ENCODE data around the gene CCL4L2.
"Not testable (repeated sequence)": the region's sequence is repeated elsewhere in the genome, so short reads cannot be mapped to it uniquely, and the experiment has no call there.

The CCL4L2 gene

GRCh38 chr17:36194147-36194831, 16.6 kb upstream of the CCL4L2 start:
- in situ Hi-C loops (cut with MboI; ENCODE audit: low pct_unique_long_range_greater_than_20kb, low sequenced_read_pairs); DNase-seq: not testable (repeated sequence)

- DNase-seq; in situ Hi-C loops (cut with MboI; ENCODE audit: low pct_unique_long_range_greater_than_20kb, low sequenced_read_pairs): not testable (repeated sequence)
Observed at GRCh38 chr17:36194832-36195433, 15.9 kb upstream of the CCL4L2 start.

- in situ Hi-C loops (cut with MboI; ENCODE audit: low pct_unique_long_range_greater_than_20kb, low sequenced_read_pairs) = no loop called here
Observed at GRCh38 chr17:36195434-36196130, 15.3 kb upstream of the CCL4L2 start.

GRCh38 chr17:36196131-36196486, 14.8 kb upstream of the CCL4L2 start:
- in situ Hi-C loops (cut with MboI; ENCODE audit: low pct_unique_long_range_greater_than_20kb, low sequenced_read_pairs) = no loop called here

More at GRCh38 chr17:36195434-36196130, 15.3 kb upstream of the CCL4L2 start:
- no peak for DNase-seq

GRCh38 chr17:36197387-36197703, 13.5 kb upstream of the CCL4L2 start:
- in situ Hi-C loops (cut with MboI; ENCODE audit: low pct_unique_long_range_greater_than_20kb, low sequenced_read_pairs) = no loop called here
- DNase-seq = peak; percentile 35

More at GRCh38 chr17:36196131-36196486, 14.8 kb upstream of the CCL4L2 start:
- no peak for DNase-seq

GRCh38 chr17:36198831-36199465, 11.9 kb upstream of the CCL4L2 start:
- no peak for DNase-seq
- in situ Hi-C loops (cut with MboI; ENCODE audit: low pct_unique_long_range_greater_than_20kb, low sequenced_read_pairs) = no loop called here

GRCh38 chr17:36201102-36201501, 9.8 kb upstream of the CCL4L2 start:
- not testable (repeated sequence) for DNase-seq
- in situ Hi-C loops (cut with MboI; ENCODE audit: low pct_unique_long_range_greater_than_20kb, low sequenced_read_pairs) = loop anchor here (25.0 kb wide), 1 partner anchor 89 kb away; the partner anchor contains the start of gene CCL4

- DNase-seq = peak; percentile 36
- in situ Hi-C loops (cut with MboI; ENCODE audit: low pct_unique_long_range_greater_than_20kb, low sequenced_read_pairs) = loop anchor here (25.0 kb wide), 1 partner anchor 89 kb away; the partner anchor contains the start of gene CCL4
Observed at GRCh38 chr17:36201506-36201905, 9.4 kb upstream of the CCL4L2 start.

- no peak for DNase-seq
- in situ Hi-C loops (cut with MboI; ENCODE audit: low pct_unique_long_range_greater_than_20kb, low sequenced_read_pairs) = loop anchor here (25.0 kb wide), 1 partner anchor 91 kb away; the partner anchor contains the start of gene CCL4
Observed at GRCh38 chr17:36203335-36203734, 7.5 kb upstream of the CCL4L2 start.

- in situ Hi-C loops (cut with MboI; ENCODE audit: low pct_unique_long_range_greater_than_20kb, low sequenced_read_pairs) = loop anchor here (25.0 kb wide), 1 partner anchor 93 kb away; the partner anchor contains the start of gene CCL4
- no peak for DNase-seq
Observed at GRCh38 chr17:36204724-36205500, 6.0 kb upstream of the CCL4L2 start.

GRCh38 chr17:36205637-36206485, 5.0 kb upstream of the CCL4L2 start:
- in situ Hi-C loops (cut with MboI; ENCODE audit: low pct_unique_long_range_greater_than_20kb, low sequenced_read_pairs) = loop anchor here (25.0 kb wide), 1 partner anchor 94 kb away; the partner anchor contains the start of gene CCL4
- no peak for DNase-seq

- in situ Hi-C loops (cut with MboI; ENCODE audit: low pct_unique_long_range_greater_than_20kb, low sequenced_read_pairs) = loop anchor here (25.0 kb wide), 1 partner anchor 94 kb away; the partner anchor contains the start of gene CCL4
- DNase-seq = peak; percentile 37
Observed at GRCh38 chr17:36206486-36206821, 4.4 kb upstream of the CCL4L2 start.

GRCh38 chr17:36207383-36207782, 3.5 kb upstream of the CCL4L2 start:
- in situ Hi-C loops (cut with MboI; ENCODE audit: low pct_unique_long_range_greater_than_20kb, low sequenced_read_pairs) = loop anchor here (25.0 kb wide), 1 partner anchor 95 kb away; the partner anchor contains the start of gene CCL4

GRCh38 chr17:36209575-36209974, 1.3 kb upstream of the CCL4L2 start:
- in situ Hi-C loops (cut with MboI; ENCODE audit: low pct_unique_long_range_greater_than_20kb, low sequenced_read_pairs) = loop anchor here (25.0 kb wide), 1 partner anchor 97 kb away; the partner anchor contains the start of gene CCL4
- DNase-seq = no peak

More at GRCh38 chr17:36207383-36207782, 3.5 kb upstream of the CCL4L2 start:
- not testable (repeated sequence) for DNase-seq

- not testable (repeated sequence) for DNase-seq
- in situ Hi-C loops (cut with MboI; ENCODE audit: low pct_unique_long_range_greater_than_20kb, low sequenced_read_pairs) = loop anchor here (25.0 kb wide), 1 partner anchor 99 kb away; the partner anchor contains the start of gene CCL4
Observed at GRCh38 chr17:36211484-36212271, 815 bp downstream of the CCL4L2 start.

- no peak for DNase-seq
- in situ Hi-C loops (cut with MboI; ENCODE audit: low pct_unique_long_range_greater_than_20kb, low sequenced_read_pairs) = loop anchor here (25.0 kb wide), 1 partner anchor 100 kb away; the partner anchor contains the start of gene CCL4
Observed at GRCh38 chr17:36212272-36212605, 1.4 kb downstream of the CCL4L2 start.

GRCh38 chr17:36212966-36213365, 2.1 kb downstream of the CCL4L2 start:
- DNase-seq = no peak
- in situ Hi-C loops (cut with MboI; ENCODE audit: low pct_unique_long_range_greater_than_20kb, low sequenced_read_pairs) = loop anchor here (25.0 kb wide), 1 partner anchor 101 kb away; the partner anchor contains the start of gene CCL4

Data from KBM-7 (cell line).